B cell (primary cell): Measurements from ENCODE around the gene RS1. TPM values are rescaled to one million over a fixed set of nuclear protein-coding genes. Genes with fewer than 3 reads are reported as not detected.

Source experiments
- ATAC-seq: fragments of 200-7000 bp; cut with Tn5 transposase; one replicate; pipeline ENCODE4 v1.10.0; 2021; ENCODE audit warnings: low read depth, mild to moderate bottlenecking, moderate number of reproducible peaks, moderate library complexity
- CTCF ChIA-PET: fragments of 350-600 bp; sonication (Branson Sonifier 250); formaldehyde crosslinking; loops from one replicate; lab custom pipeline; 2021; ENCODE audit warnings: antibody characterized with exemption, inconsistent platforms; lab: Charles Lee
- POLR2A ChIA-PET: fragments of 350-600 bp; sonication (Branson Sonifier 250); formaldehyde crosslinking; loops from one replicate; lab custom pipeline; 2021; ENCODE audit warnings: antibody characterized with exemption; lab: Charles Lee
- DNase-seq: peaks from one replicate; pipeline ENCODE4 v3.0.0; 2013
- H2AFZ ChIP-seq: 2 replicates; pipeline ENCODE4 v1.6.1; 2012; ENCODE audit warnings: mild to moderate bottlenecking, low read depth, low read length; ENCODE audit not compliant: insufficient read depth, poor library complexity, severe bottlenecking
- H3K27ac ChIP-seq, 2 donors: 1 replicate in 1 of 2; 2 replicates in 1 of 2; pipeline ENCODE4 v1.5.1; 2012 to 2013; ENCODE audit warnings: low read length in 2 of 2, mild to moderate bottlenecking in 2 of 2, moderate library complexity in 1 of 2
- H3K27me3 ChIP-seq, 4 experiments: fragments of 200-600 bp in 1 of 4; sonication (generic) in 1 of 4; replicated peaks in 1 of 4; 1 replicate in 2 of 4; 2 replicates in 2 of 4; pipeline versions ENCODE4 v1.6.1 to v1.7.0; 2013 to 2016; ENCODE audit warnings: low read length in 3 of 4, mild to moderate bottlenecking in 2 of 4, mixed read lengths in 1 of 4, moderate library complexity in 1 of 4; ENCODE audit not compliant: insufficient read depth in 4 of 4, control insufficient read depth in 3 of 4; ENCODE audit errors: control extremely low read depth in 1 of 4
- H3K36me3 ChIP-seq, 2 experiments: replicated peaks in 1 of 2; 1 replicate in 1 of 2; 2 replicates in 1 of 2; pipeline versions ENCODE4 v1.6.1 to v1.7.1; 2013; ENCODE audit warnings: low read length in 1 of 2; ENCODE audit not compliant: insufficient read depth in 2 of 2, control insufficient read depth in 1 of 2; ENCODE audit errors: control extremely low read depth in 1 of 2, extremely low read depth in 1 of 2
- H3K4me1 ChIP-seq, 2 donors: fragments of 200-600 bp in 1 of 2; sonication (generic) in 1 of 2; 1 replicate in 1 of 2; 2 replicates in 1 of 2; pipeline versions ENCODE4 v1.5.1 to v1.6.1; 2013 to 2017; ENCODE audit warnings: low read length in 2 of 2; ENCODE audit not compliant: control insufficient read depth in 2 of 2, insufficient read depth in 2 of 2
- H3K4me2 ChIP-seq: replicated peaks from 2 replicates; pipeline ENCODE3; 2012; ENCODE audit warnings: mild to moderate bottlenecking, low read depth, low read length; ENCODE audit not compliant: poor library complexity, severe bottlenecking
- H3K4me3 ChIP-seq, 5 experiments: fragments of 200-600 bp in 1 of 5; sonication (generic) in 1 of 5; 1 replicate in 3 of 5; 2 replicates in 2 of 5; pipeline versions ENCODE4 v1.5.1 to v1.7.0; 2011 to 2016; ENCODE audit warnings: low read length in 4 of 5, mild to moderate bottlenecking in 4 of 5, low read depth in 2 of 5, control low read depth in 1 of 5, moderate library complexity in 1 of 5; ENCODE audit not compliant: insufficient read depth in 1 of 5; ENCODE audit errors: control extremely low read depth in 1 of 5, extremely low read depth in 1 of 5
- H3K79me2 ChIP-seq: fragments of 200-600 bp; sonication (generic); one replicate; pipeline ENCODE4 v1.6.0; 2016; ENCODE audit warnings: low read length; ENCODE audit not compliant: control insufficient read depth, insufficient read depth
- H3K9ac ChIP-seq: fragments of 200-600 bp; sonication (generic); 2 replicates; pipeline ENCODE4 v1.6.1; 2017; ENCODE audit warnings: mild to moderate bottlenecking, low read length, moderate library complexity
- H3K9me3 ChIP-seq, 3 donors: one replicate each; pipeline versions ENCODE4 v1.6.1 to v1.7.1; 2013; ENCODE audit warnings: low read length in 2 of 3; ENCODE audit not compliant: control insufficient read depth in 2 of 3, insufficient read depth in 1 of 3; ENCODE audit errors: control extremely low read depth in 1 of 3
- H4K20me1 ChIP-seq: 2 replicates; pipeline ENCODE4 v1.6.0; 2012; ENCODE audit warnings: mild to moderate bottlenecking, low read length; ENCODE audit not compliant: insufficient read depth, control insufficient read depth, poor library complexity, severe bottlenecking
- H3K27ac Mint-ChIP-seq: one replicate; pipeline ENCODE4 v1.8.0; 2021; ENCODE audit warnings: mixed read lengths
- H3K27me3 Mint-ChIP-seq: one replicate; pipeline ENCODE4 v1.8.0; 2021; ENCODE audit warnings: mixed read lengths
- H3K4me1 Mint-ChIP-seq: one replicate; pipeline ENCODE4 v1.8.0; 2021; ENCODE audit warnings: mixed read lengths
- H3K4me3 Mint-ChIP-seq: one replicate; pipeline ENCODE4 v1.8.0; 2021; ENCODE audit warnings: mixed read lengths
- H3K9me3 Mint-ChIP-seq: one replicate; pipeline ENCODE4 v1.8.0; 2022; ENCODE audit warnings: mixed read lengths; ENCODE audit not compliant: insufficient read depth
- EZH2 ChIP-seq: IDR thresholded peaks from 2 replicates; pipeline ENCODE4 v1.6.1; 2012; ENCODE audit warnings: borderline replicate concordance, low read depth, mild to moderate bottlenecking, moderate library complexity, low read length; ENCODE audit not compliant: insufficient read depth, poor library complexity, severe bottlenecking
- WGBS: methylation state at CpG from one replicate; pipeline ENCODE4 v1.1.5; 2013; ENCODE audit warnings: missing lambda C conversion rate; ENCODE audit not compliant: insufficient coverage; 5-methylcytosine and 5-hydroxymethylcytosine counted together
- intact Hi-C: fragments of 100-400 bp; cut with micrococcal nuclease; formaldehyde crosslinking; loops from one replicate; pipeline ENCODE4 v1.10.0; 2022
- polyA plus RNA-seq: library from polyadenylated mRNA; depleted of rRNA; stranded (reverse); fragments of >200 nt; gene quantifications from 2 replicates; pipeline ENCODE4 v1.2.3, GENCODE V29; 2012
- total RNA-seq, 2 donors: library from RNA; stranded (reverse); fragments of 120-200 nt in 1 of 2; gene quantifications; 1 replicate in 1 of 2; 2 replicates in 1 of 2; pipeline versions ENCODE4 v1.2.3 to v1.2.4, GENCODE V29; 2013 to 2022
- TF ChIP-seq, protein P1 (sequence below): fragments of 200-600 bp; IDR thresholded peaks from one replicate; pipeline ENCODE4 v1.8.0; 2022; ENCODE audit warnings: antibody characterized with exemption, mild to moderate bottlenecking

RS1 gene
- total and polyA plus RNA-seq, 2 donors (not counting 1 experiment from before 2014, with no cell fraction given): not detected

DNA sequence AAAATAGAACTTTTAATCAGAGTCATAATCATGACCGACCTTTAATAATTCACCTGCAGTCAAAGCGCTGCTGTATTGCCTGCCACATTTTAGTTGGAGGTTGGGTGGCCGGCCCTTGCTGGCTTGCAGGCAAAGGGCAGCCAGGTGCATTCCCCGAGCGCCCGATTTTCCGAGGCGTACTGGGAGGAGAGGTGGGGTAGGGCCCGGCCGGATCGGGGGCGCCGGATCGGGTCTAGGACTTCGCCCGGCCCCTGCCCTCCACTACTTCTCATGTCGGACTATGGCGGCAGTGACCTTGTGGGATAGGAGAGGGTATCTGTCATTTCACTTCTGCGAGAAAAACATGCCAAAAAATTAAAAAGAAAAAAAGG is 2.5 kb upstream of the RS1 start:
- no peaks in the 10 kb centered on the region for H3K27me3 Mint-ChIP-seq
- ChIA-PET POLR2A (no interaction called here), CTCF (no interaction called here)
- Histone ChIP-seq H3K27ac (peak overlapping the region; percentile 52 to 84), H3K9me3 (no peaks in the 10 kb centered on the region), H3K4me2 (peak overlapping the region; percentile 82), H3K4me3 (peak overlapping the region; percentile 57 to 86 (median 72)), H2AFZ (peak overlapping the region; percentile 65), H3K36me3 (no peaks in the 10 kb centered on the region), H4K20me1 (no peaks in the 10 kb centered on the region), H3K9ac (peak overlapping the region; percentile 76), H3K79me2 (no peaks in the 10 kb centered on the region), H3K4me1 (no peaks in the 10 kb centered on the region), H3K27me3 (no peaks in the 10 kb centered on the region)
- intact Hi-C loops: loop anchor here (2.0 to 10.0 kb wide), 4 partner anchors 212 to 1590 kb away; partner anchors contain the start of genes PDHA1, RPS6KA3 and SCML1
- no peak for DNase-seq
- WGBS: no CpG with 5 or more reads among the region's 19 CpGs
- peaks cover 10% of the 10 kb centered on the region for H3K4me1 Mint-ChIP-seq
- peak overlapping the region; percentile 84 for H3K4me3 Mint-ChIP-seq
- ATAC-seq: peak; percentile 36
- no peaks in the 10 kb centered on the region for H3K9me3 Mint-ChIP-seq
- peak overlapping the region; percentile 96 for H3K27ac Mint-ChIP-seq
- TF ChIP-seq EZH2: no peak
- TF ChIP-seq, protein P1, sequence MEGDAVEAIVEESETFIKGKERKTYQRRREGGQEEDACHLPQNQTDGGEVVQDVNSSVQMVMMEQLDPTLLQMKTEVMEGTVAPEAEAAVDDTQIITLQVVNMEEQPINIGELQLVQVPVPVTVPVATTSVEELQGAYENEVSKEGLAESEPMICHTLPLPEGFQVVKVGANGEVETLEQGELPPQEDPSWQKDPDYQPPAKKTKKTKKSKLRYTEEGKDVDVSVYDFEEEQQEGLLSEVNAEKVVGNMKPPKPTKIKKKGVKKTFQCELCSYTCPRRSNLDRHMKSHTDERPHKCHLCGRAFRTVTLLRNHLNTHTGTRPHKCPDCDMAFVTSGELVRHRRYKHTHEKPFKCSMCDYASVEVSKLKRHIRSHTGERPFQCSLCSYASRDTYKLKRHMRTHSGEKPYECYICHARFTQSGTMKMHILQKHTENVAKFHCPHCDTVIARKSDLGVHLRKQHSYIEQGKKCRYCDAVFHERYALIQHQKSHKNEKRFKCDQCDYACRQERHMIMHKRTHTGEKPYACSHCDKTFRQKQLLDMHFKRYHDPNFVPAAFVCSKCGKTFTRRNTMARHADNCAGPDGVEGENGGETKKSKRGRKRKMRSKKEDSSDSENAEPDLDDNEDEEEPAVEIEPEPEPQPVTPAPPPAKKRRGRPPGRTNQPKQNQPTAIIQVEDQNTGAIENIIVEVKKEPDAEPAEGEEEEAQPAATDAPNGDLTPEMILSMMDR: no peak

DNA sequence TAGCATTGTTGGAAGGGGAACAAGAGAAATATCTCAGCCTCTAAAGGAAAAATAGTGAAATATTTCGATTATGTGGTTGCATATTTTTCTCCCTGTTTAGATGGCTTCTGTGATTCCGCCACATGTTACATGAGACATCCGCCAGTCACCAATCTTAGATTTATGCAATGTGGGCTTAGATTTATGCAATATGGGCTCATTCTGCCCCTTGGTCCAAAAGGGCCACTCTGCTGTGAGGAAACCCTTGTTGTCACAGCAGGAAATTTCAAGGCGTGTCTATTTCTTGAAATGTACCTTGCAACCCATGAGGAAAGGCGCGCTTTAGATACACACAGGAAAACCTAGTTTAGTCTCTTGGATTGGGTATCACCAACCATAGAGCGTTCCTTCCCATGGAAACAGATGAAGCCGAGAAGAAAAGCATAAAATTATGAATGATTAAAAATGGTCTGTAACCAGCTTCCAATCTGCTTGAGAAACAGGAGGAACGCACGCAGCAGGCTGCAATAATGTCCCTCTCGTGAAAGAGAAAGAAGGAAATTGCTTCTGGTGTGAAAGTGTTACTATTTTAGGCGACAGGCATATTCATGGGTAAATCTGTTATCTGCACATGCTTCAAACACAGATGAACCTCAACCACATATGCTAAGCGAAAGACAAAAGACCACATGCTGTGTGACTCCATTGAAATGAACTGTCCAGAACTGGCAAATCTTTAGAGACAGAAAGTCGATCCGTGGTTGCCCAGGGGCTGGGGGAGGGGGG is 3.7 kb downstream of the RS1 start:
- no peak for ATAC-seq
- CTCF ChIA-PET: no interaction called here
- H2AFZ ChIP-seq: peak overlapping the region; percentile 24

More for the DNA sequence above, 3.7 kb downstream of the RS1 start:
- no peak for DNase-seq
- WGBS: 65% methylated on average over 4 of the region's 15 CpGs
- Mint-ChIP-seq H3K4me3 (peak overlapping the region; percentile 69), H3K9me3 (no peaks in the 10 kb centered on the region), H3K4me1 (peaks cover 10% of the 10 kb centered on the region), H3K27ac (peak overlapping the region; percentile 68), H3K27me3 (no peaks in the 10 kb centered on the region)
- H4K20me1 ChIP-seq: no peaks in the 10 kb centered on the region
- intact Hi-C loops: no loop called here
- H3K27me3 ChIP-seq: no peaks in the 10 kb centered on the region
- peak overlapping the region in 2 of 5 experiments; percentile 4 to 9 for H3K4me3 ChIP-seq
- POLR2A ChIA-PET: no interaction called here
- no peak for TF ChIP-seq EZH2
- TF ChIP-seq, protein P1: no peak
- H3K27ac ChIP-seq: no peak overlapping the region
- H3K79me2 ChIP-seq: no peaks in the 10 kb centered on the region
- H3K4me1 ChIP-seq: peaks cover 3 to 10% of the 10 kb centered on the region in 2 donors
- peak overlapping the region; percentile 6 for H3K9ac ChIP-seq
- peak overlapping the region; percentile 47 for H3K4me2 ChIP-seq
- H3K36me3 ChIP-seq: no peaks in the 10 kb centered on the region
- H3K9me3 ChIP-seq: no peaks in the 10 kb centered on the region
